ENCODE results near the gene MT4.
"Not testable (repeated sequence)": the region's sequence is repeated elsewhere in the genome, so short reads cannot be mapped to it uniquely, and the experiment has no call there.

Gene MT4

GRCh38 chr16:56576585-56577299, 11.9 kb downstream of the MT4 start:
- TF ChIP-seq, protein P1, sequence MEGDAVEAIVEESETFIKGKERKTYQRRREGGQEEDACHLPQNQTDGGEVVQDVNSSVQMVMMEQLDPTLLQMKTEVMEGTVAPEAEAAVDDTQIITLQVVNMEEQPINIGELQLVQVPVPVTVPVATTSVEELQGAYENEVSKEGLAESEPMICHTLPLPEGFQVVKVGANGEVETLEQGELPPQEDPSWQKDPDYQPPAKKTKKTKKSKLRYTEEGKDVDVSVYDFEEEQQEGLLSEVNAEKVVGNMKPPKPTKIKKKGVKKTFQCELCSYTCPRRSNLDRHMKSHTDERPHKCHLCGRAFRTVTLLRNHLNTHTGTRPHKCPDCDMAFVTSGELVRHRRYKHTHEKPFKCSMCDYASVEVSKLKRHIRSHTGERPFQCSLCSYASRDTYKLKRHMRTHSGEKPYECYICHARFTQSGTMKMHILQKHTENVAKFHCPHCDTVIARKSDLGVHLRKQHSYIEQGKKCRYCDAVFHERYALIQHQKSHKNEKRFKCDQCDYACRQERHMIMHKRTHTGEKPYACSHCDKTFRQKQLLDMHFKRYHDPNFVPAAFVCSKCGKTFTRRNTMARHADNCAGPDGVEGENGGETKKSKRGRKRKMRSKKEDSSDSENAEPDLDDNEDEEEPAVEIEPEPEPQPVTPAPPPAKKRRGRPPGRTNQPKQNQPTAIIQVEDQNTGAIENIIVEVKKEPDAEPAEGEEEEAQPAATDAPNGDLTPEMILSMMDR (conservative IDR thresholded peaks at IDR 0.05) = no peak; the same call in 1 of the 2 replicates
- no peak overlapping the region for H3K27ac ChIP-seq

GRCh38 chr16:56577300-56577625, 12.4 kb downstream of the MT4 start:
- TF ChIP-seq, protein P1 (conservative IDR thresholded peaks at IDR 0.05) = no peak
- H3K27ac ChIP-seq = no peak overlapping the region

DNA sequence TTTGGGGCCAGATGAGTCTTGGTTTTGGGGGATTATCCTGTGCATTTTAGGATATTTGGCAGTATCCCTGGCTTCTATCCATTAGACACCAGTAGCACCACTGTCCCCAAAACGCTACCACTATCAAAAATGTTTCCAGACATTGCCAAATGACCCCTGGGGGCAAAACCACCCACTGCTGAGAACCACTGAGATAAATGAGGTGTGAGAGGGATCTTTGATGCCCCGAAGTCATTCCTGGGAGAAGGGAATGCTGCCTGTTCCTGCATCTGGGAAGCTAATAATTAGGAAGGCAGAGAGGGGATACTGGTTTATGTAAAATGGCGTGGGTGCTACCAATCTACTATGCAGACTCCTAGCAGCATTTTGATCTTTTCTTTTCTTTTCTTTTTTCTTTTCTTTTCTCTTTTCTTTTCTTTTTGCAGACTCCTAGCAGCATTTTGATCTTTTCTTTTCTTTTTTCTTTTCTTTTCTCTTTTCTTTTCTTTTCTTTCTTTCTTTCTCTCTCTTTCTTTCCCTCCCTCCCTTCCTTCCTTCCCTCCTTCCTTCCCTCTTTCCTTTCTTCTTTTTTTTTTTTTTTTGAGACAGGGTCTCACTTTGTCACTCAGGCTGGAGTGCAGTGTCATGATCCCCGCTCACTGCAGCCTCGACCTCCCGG, 15.6 kb downstream of the MT4 start:
- no peak overlapping the region for H3K27ac ChIP-seq
- TF ChIP-seq, protein P1 (conservative IDR thresholded peaks at IDR 0.05) = no peak

DNA sequence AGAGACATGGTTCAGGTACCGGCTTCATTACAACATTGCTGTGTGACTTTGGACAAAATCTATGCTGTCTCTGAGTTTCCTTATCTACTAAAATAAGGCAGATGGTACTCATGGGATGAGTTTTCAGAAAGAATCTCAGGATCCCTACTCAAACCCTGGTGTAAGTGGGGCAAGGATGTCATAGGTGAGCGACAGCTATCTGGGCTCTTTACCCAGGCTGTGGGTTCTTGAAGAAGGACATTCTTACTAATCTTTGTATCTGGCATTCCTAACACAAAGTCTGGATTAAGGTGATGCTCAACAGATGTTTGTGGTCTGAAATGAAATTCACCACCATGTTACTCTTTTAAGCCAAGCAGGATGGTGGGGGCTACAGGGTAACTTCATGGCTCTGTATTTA, 18.0 kb downstream of the MT4 start:
- H3K27ac ChIP-seq = not testable (repeated sequence)

DNA sequence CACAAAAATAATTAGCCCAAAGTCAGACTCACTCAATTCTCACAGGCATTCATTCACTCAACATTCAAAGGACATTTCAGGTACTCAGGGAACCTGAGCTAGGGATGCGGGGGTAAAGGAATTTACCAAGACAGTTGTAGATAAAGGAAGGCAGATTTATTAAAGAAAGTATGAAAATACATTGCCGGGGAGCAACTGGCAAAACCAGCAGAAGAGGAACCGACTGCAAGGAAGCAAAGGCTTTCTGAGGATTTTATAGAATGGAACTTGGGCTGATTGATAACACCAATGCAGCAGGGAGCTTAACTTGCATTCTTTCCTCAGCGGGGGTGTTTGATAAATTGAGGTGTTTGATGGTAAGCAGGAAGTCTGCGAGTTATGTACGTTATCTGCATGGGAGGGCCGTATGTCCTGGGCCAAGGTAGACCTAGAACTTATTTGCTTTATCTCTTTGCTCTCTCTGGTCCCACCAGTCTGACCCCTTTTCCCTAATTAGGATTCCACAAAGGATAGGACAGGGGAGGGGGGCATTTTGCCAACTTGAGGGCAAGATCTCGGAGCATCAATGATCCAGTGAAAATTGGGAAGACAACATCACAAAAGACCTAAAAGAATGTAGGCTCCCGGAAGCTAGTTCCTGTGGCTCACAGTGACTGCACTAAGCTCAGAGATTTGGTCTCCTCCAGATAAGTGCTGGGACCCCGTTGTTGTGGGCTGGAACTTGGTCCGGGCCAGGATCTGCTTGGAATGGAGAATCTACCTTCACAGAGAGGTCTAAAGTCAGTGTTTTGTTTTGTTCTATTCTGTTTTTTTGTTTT, 18.7 kb downstream of the MT4 start:
- TF ChIP-seq, protein P1 (conservative IDR thresholded peaks at IDR 0.05) = no peak
- H3K27ac ChIP-seq = no peak overlapping the region

DNA sequence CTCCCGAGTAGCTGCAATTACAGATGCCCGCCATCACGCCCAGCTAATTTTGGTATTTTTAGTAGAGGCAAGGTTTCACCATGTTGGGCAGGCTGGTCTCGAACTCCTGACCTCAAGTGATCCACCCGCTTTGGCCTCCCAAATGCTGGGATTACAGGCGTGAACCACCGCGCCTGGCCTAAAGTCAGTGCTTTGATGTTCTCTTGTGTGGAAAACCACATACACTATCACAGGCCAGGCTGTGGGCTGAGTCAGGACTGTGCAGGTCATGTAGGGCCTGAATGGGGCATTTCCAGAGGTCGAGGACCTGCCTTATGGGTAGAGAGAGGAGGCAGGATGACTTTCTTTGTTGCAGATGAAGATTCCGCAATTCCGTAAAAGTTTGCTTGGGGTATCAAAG, 19.4 kb downstream of the MT4 start:
- TF ChIP-seq, protein P1 (conservative IDR thresholded peaks at IDR 0.05) = no peak
- no peak overlapping the region for H3K27ac ChIP-seq

DNA sequence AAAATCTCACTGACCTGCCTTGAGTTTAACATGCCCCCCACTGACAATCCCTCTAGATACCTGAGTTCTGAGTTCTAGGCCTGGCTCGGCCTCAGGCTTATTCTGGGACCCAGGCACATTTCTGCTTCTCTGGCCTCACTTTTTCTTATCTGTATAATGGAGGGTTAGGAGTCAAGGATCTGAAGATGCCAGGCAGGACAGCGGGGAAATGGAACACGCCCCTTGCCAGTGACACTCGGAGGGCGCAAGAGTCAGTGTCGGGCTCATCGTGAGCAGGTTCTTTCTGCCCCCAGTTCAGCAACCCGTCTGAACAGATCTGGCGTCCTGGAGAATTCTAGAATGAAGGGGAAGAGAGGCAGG, 23.9 kb downstream of the MT4 start:
- TF ChIP-seq, protein P1 (conservative IDR thresholded peaks at IDR 0.05) = no peak
- H3K27ac ChIP-seq = peak overlapping the region; percentile 48
